Cardiac fibroblast (primary cell): ENCODE results near the gene KIAA1328.

Experiments used
- DNase-seq, 2 donors: peaks; one replicate each; pipeline versions ENCODE4 v3.0.0 to v3.0.0-alpha.2; 2010; ENCODE audit warnings: low read depth in 2 of 2
- H3K4me3 ChIP-seq, 2 donors: replicated peaks in 1 of 2; 1 replicate in 1 of 2; 2 replicates in 1 of 2; pipeline ENCODE4 v1.5.1; 2011; ENCODE audit warnings: low read depth in 2 of 2, low read length in 2 of 2, mild to moderate bottlenecking in 2 of 2, moderate library complexity in 1 of 2
- CTCF ChIP-seq: IDR thresholded peaks from one replicate; pipeline ENCODE4 v1.5.1; 2011; ENCODE audit warnings: low read depth, mild to moderate bottlenecking, low read length, inconsistent platforms

The KIAA1328 gene

GRCh38 chr18:37258131-37258530, 429.2 kb downstream of the KIAA1328 start:
- no peak for TF ChIP-seq CTCF
- DNase-seq = no peak
- H3K4me3 ChIP-seq = no peak overlapping the region

- no peak overlapping the region for H3K4me3 ChIP-seq
- no peak for TF ChIP-seq CTCF
- no peak for DNase-seq
Observed at GRCh38 chr18:37258819-37259218, 429.9 kb downstream of the KIAA1328 start.

- no peak overlapping the region for H3K4me3 ChIP-seq
- DNase-seq = no peak
- TF ChIP-seq CTCF = no peak
Observed at GRCh38 chr18:37259711-37260110, 430.8 kb downstream of the KIAA1328 start.

- no peak for TF ChIP-seq CTCF
- DNase-seq = no peak
Observed at GRCh38 chr18:37260367-37261093, 431.6 kb downstream of the KIAA1328 start.

GRCh38 chr18:37261246-37261840, 432.4 kb downstream of the KIAA1328 start:
- H3K4me3 ChIP-seq = no peak overlapping the region
- DNase-seq = no peak
- TF ChIP-seq CTCF = no peak

More at GRCh38 chr18:37260367-37261093, 431.6 kb downstream of the KIAA1328 start:
- H3K4me3 ChIP-seq = no peak overlapping the region

GRCh38 chr18:37261988-37262387, 433.1 kb downstream of the KIAA1328 start:
- TF ChIP-seq CTCF = no peak
- H3K4me3 ChIP-seq = no peak overlapping the region
- no peak for DNase-seq
